GM18873 (cell line): ENCODE data around the gene ZNF407.

Source experiments
- ATAC-seq: cut with Tn5 transposase; IDR thresholded peaks from one replicate; pipeline ENCODE4 v1.9.1; 2021; ENCODE audit warnings: mild to moderate bottlenecking, moderate library complexity, moderate number of reproducible peaks; ENCODE audit not compliant: unreplicated experiment, low FRiP score

ZNF407 gene

DNA sequence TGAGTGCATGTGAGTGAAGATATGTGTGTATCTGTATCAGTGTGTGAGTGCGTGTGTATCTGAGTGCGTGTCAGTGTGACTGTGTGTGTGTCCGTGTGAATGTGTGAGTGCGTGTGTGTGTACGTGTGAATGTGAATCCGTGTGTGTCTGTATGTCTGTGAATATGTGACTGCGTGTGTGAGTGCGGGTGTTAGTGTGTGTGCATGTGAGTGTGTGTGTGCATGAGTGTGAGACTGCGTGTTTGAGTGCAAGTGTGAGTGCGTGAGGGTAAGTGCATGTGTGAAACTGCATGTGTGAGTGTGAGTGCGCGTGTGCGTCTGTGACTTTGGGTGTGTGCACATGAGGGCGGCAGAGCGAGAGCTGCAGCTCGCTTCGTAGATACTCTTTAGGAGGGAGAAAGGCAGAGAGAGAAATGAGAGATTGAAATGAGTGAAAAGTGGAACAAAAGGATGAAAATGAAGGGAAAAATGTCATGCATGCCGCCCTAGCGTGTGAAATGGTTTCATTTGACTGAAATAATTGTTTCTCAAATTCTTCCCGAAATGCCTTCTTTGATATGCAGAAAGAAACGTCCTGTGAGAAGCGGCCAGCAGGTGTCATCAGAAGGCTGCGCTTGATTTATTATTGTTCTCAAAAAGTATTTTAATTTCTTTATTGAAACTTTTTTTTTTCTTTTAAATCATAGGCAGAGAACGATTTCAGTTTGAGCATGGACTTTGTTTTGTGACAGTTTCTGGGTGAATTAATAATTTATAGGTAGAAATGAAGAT is 25.6 kb downstream of the ZNF407 start:
- ATAC-seq, result no peak

DNA sequence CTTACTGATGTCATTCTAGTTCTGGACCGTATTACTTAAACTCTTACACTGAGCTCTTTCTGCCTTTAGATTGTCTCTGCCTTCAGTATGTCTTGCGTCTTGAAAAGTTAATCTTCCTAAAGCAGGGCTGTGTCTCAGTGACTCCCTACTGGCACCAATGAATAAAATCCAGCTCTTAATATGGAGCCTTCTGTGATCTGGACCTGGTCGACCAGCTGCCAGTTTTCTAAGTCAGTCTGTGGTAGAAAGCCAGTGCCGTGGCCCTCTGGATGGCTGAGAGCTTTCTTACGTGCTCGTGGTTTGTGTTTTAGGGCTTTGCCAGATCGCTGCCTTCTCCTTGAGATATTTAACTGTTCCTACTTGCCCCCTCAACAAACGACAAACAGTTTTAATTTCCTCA is 26.8 kb downstream of the ZNF407 start:
- ATAC-seq, result no peak

DNA sequence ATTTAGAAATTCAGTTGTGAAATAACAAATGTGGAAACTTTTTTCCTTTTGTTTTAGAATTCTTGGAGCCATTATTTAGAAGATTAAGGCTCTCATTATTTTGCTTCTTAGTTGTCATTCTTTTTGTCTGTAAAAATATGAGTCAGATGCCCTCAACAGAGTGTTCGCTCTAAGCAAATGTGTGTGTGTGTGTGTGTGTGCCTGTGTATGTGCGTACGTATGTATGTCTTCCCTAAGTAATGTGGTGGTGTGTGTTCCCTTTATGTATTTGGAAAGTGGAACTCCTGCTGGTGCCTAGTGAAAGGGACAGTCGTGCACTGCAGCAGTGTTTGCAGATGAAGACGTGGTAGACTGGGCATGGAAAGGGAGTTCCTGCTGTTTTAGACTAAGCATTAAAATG is 27.5 kb downstream of the ZNF407 start:
- ATAC-seq, result no peak

DNA sequence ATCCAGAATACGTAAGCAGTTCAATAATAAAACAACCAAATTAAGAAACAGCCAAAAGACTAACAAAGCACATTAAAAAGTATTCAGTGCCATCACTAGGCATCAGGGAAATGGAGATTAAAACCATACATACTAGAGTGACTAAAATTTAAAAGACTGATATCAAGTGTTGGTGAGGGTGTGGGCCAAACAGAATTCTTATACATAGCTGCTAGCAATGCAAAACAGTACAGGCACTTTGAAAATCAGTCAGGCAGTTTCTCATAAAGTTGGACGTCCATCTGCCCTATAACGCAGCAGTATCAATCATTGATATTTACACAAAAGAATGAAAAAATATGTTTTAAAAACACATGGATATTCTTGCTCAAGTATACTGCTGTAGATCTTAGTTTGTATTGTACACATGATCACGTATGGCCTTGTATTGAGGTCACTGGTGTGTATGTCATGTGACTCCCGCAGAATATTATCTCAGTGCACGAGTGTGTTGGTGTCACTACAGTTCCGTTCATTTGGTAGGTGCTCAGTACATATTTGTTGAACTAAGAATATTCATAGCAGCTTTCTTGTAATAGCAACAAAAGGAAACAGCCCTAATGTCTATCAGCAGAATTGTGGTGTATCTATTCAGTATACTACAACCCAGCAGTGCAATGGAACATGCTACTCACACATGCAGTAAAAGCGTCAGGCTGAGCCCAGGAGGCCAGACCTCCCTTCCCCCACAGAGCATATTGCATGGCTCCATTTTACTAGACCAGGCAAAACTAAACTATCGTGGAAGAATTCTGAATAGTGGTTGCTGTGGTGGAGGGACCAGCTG is 28.6 kb downstream of the ZNF407 start:
- no peak for ATAC-seq

DNA sequence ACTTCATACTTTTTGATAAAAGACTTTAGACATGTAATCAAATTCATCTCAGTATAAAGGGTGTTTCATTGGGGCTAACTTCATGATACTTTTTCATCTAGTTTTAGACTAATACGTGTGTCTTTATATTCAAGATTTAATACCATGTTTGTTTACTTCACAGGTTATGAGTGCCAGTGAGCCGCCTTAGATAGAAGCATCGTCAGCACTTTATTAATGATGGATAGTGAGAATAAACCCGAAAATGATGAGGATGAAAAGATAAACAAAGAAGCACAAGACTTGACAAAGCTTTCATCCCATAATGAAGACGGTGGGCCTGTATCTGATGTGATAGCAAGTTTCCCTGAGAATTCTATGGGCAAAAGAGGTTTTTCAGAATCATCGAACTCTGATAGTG is 33.1 kb downstream of the ZNF407 start:
- no peak for ATAC-seq

DNA sequence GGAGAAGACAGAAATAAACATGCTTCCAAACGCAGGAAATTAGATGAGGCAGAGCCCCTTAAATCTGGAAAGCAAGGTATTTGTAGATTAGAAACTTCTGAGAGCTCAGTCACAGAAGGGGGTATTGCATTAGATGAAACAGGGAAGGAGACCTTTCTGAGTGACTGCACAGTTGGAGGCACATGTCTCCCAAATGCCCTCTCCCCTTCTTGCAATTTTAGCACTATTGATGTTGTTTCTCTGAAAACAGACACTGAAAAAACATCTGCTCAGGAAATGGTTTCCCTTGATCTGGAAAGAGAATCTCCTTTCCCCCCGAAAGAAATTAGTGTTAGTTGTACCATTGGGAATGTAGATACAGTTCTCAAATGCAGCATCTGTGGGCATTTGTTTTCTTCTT is 33.5 kb downstream of the ZNF407 start:
- no peak for ATAC-seq

DNA sequence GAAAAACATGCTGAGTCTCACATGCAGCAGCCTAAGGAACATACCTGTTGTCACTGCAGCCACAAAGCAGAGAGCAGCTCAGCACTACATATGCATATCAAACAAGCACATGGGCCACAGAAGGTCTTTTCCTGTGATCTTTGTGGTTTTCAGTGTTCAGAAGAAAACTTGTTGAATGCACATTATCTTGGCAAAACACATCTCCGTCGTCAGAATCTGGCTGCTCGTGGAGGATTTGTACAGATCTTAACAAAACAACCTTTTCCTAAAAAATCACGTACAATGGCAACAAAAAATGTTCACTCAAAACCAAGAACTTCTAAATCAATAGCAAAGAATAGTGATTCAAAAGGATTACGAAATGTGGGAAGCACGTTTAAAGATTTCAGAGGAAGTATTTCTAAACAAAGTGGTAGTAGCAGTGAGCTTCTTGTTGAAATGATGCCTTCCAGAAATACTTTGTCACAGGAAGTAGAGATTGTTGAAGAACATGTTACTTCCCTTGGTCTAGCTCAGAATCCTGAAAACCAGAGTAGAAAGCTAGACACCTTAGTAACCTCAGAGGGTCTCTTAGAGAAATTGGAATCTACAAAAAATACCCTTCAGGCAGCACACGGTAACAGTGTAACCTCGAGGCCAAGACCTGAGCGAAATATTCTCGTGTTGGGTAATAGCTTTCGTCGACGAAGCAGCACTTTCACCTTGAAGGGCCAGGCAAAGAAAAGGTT is 34.1 kb downstream of the ZNF407 start:
- ATAC-seq, result no peak

DNA sequence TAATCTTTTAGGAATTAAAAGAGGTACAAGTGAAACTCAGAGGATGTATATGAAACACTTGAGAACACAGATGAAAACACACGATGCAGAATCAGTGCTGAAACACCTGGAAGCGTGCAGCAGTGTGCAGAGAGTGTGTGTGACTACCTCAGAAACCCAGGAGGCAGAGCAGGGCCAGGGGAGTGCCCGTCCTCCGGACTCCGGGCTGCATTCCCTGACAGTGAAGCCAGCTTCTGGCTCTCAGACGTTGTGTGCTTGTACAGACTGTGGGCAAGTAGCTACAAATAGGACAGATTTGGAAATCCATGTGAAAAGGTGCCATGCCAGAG is 34.6 kb downstream of the ZNF407 start:
- no peak for ATAC-seq

DNA sequence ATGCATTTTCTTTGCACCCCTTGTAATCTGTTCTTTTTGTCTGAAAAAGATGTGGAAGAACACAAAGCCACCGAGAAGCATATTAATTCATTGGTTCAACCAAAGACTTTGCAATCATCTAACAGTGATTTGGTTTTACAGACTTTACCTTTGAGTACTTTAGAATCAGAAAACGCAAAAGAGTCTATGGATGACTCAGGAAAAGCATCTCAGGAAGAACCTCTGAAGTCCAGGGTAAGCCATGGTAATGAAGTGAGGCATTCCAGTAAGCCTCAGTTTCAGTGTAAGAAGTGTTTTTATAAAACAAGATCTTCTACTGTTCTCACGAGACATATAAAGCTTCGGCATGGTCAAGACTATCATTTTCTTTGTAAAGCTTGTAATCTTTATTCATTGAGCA is 35.2 kb downstream of the ZNF407 start:
- no peak for ATAC-seq

DNA sequence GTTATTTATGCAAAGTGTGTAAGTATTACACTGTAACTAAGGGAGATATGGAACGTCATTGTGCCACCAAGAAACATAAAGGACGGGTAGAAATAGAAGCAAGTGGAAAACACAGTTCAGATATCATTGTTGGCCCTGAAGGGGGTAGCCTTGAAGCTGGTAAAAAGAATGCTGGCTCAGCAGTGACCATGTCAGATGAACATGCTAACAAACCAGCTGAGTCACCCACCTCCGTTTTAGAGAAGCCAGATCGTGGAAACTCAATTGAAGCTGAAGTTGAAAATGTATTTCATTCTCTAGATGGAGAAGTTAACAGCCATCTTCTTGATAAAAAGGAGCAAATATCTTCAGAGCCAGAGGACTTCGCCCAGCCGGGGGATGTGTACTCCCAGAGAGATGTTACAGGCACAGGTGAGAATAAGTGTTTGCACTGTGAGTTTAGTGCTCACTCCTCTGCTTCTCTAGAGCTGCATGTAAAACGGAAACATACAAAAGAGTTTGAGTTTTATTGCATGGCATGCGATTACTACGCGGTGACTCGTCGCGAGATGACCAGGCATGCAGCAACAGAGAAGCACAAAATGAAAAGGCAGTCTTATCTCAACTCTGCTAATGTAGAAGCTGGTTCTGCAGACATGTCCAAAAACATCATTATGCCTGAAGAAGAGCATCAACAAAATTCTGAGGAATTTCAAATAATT is 36.1 kb downstream of the ZNF407 start:
- ATAC-seq, result no peak

DNA sequence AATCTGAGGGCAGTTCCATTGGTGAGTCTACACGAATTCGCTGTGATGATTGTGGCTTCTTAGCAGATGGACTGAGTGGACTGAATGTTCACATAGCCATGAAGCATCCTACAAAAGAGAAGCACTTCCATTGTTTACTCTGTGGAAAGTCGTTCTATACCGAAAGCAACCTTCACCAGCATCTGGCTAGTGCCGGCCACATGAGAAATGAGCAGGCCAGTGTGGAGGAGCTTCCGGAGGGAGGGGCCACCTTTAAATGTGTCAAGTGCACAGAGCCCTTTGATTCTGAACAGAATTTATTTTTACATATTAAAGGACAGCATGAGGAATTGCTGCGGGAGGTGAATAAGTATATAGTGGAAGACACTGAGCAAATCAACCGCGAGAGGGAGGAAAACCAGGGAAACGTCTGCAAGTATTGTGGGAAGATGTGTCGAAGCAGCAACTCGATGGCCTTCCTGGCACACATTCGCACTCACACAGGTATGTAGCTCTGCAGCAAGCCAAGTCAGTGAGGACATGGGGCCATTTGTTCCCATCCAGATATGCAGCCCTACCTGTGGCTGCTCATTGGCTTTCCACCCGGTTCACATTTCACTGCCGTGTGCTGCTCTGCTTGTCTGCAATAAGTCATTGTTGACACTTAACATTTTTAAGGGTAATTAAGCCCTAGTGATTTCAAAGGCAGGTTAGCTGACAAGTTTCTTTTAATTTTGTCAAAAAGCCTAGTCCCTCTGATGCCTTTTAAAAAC is 37.7 kb downstream of the ZNF407 start:
- ATAC-seq, result no peak

DNA sequence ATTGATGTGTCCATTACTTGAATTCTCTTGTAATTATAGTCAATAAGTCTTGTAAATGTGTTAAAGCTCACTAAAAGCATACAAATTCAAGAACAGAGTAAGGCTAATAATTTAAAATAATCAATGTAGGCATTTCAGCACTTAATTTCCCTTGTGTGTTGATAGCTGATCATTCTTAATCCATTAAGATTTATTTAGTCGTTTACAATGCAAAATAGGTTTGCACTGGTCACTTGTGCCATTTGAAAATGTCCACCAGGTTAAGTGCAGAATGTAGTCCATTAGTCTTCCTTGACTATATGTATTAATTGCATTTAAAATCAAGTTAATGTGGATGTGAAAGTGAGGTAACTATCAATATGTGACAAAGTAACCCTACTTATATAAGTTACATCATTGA is 39.4 kb downstream of the ZNF407 start:
- ATAC-seq, result no peak

DNA sequence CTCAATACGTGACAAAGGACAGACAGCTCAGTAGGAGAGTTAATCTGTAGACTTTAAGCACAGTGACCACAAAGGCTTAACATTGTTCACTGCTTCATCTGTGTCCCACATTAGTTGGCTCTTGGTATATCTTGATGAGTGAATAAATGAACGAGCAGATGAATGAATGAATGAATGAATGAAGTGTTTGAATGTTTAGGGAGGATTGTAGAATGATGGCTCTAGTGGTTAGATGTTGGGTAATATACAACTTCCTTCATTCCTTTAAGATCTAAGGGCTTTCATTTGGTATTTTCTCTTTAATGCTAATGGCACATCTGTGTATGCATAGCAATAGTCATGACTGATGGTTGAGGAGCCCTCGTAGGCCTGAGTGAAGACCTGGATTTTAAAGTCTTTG is 40.5 kb downstream of the ZNF407 start:
- ATAC-seq, result no peak

DNA sequence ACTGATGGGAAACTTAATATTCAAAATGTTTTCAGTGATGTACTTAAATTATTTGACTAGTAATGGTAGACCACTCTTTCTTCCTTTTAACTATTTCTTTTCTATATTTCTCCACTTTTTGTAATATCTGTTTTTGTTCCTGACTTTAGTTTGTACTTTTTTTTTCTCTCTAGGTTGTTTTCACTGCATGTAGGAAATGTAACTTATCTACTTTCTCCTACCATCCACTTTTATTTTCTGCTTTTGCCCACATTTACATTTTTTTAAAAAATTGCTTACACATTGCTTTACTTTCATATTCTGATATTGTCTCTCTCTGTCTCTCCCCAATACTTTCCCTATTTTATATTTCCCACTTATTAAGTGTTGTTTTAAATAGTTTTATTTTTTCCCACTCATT is 47.0 kb downstream of the ZNF407 start:
- ATAC-seq, result no peak

DNA sequence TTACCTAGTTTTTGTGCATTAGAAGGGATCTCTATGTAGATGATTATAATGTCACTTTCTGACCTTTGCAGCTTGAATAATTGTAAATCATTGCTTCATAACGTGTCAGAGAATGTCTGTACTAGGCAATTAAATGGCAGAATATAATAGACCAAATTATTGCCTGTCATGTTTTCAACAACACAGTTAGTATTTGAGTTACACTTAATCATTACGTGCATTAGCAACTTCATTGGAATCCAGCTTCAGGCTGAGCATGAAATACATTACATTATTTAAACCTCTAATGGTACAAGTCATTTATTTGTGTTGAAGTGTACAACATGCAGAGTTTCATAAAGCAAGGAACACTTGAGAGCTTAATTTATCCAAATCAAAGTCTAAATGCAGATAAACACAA is 48.0 kb downstream of the ZNF407 start:
- no peak for ATAC-seq

DNA sequence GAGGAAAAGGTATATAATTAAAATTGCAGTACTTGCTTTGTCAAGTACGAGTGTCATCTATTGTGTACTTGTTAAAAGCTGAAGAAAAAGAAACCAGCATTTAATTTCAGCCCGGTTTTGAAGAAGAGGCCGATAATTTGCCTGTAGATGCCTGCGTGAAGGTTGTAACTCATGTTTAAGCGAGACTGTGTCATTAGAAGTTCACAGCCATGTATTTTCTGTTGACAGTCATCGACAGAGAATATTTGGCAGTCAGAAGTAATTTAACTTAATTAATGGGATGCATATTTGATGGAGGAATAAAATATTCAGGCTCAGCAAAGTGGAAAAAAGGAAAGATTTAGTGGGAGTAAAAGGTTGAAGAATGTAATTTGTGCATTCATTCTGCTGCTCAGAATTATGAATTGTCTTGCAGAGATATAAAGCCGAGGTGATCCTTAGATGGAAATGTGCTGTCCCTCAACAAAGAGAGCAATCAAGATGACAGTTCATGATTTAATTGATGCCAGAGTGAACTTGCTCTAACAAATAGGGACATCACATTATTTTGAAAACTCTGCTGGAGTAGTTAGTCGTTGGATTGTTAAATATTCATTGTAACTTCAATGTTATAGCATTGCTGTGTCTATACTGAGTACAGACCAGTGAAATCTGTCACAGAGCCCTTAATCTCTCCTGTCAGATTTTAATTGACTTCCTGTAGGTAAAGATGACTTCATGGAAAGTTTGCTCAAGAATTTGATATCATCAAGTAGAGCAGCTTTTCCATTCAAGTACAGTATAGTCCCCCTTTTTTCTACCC is 53.9 kb downstream of the ZNF407 start:
- no peak for ATAC-seq

DNA sequence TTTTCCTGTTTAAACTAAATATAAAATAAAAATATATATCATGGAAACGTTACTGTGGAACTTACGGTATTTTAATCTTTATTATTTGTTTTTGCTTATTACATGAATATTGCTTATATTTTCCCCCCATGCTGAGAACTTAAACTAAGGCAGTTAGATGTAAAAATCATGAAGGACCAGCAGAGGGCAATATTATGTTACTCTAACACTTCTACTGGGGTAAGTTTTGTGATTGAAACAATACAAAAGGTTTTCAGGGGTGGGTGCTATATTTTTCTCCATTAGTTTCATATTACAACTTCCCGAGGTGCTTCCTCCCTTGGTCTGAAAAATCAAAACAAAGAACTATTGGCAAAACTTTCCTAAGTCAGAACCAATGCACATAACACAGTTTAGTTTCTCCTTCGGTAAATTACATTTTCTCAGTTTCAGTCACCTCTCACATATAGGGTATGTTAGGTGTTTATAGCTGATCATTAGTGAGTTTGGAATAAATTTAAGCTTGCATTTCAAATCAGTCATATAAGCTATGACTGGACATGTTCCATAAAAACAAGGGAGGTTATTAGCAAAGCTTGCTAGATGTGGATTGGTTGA is 54.8 kb downstream of the ZNF407 start:
- no peak for ATAC-seq

DNA sequence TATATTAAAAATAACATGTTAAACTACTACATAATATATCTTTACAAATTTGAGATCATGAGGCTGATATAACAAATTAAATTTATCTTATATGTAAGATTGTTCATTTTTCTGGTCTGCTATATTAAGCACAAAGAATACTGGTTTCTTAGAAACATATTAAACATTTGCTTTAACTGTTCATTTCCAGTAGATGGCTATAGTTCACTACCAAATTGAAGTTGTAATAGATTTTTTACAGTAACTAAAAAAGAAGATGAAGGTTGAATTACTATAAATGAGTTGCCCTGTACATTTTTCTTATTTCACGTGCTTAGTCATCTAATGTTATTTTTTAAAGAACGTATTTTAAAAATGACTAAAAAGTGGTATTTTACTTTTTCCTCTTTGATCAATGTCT is 57.0 kb downstream of the ZNF407 start:
- ATAC-seq, result no peak

DNA sequence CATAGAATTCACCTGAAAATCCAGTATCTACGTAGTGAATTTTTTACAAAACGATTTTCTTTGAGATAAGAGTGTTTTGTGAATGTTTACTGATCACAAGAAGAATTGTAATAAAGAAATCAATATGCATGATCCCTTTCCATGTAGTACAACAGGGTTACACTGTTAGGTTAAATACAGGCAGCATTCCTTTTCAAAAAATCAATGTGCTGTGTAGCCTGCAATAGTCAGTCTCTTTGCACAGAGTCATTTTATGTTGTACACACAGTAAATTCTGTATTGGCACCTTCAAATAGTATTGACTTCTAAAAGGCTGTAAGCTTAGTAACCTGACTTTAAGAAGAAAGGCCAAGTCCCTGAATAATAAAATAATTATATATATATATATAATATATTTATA is 63.3 kb downstream of the ZNF407 start:
- ATAC-seq, result no peak
